Measurements from ENCODE around the gene XPA.
"Not testable (repeated sequence)": the region's sequence is repeated elsewhere in the genome, so short reads cannot be mapped to it uniquely, and the experiment has no call there.

The XPA gene

DNA sequence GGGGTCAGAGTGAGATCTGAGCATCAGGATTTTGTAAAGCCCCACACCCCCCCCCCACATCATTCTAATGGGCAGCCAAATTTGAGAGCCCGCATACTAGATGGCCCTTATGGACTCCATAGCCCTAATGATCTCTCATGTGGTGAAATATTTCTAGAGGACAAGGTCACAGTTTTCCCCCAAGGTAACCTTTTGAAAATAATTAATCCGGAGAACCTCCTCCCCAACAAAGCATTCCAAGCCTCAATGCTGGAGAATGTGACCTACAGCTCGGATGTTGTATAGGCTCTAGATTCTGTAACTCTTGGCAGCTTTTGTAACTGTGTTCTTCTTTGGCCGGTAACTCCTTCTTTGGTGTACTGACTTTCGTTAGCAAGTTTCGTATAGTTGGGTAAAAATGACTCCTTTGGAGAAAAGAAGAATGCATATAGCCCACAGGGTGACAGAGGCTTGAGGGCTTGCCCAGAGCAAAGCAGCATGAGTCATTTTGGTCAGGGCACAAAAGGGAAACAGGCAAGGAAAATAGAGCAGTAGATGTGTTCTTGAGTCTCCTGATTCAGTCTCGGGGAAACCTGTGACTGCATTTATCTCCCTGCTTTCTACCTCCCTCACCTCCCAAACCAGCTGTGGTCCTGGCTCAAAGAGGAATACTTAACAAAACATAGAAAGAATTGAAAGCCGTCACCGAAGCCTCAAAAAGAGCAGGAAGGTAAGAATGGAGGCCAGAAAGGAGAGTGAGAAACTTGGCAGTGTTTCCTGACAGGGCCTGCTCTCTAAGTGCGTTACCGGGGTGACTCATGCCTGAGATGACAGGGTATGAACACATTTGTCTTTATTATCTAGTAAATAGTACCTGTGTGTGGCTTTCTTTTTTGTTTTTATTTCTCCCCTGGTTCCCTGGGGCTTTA lies 6.6 kb upstream of the XPA start:
- DNase-seq = no peak

DNA sequence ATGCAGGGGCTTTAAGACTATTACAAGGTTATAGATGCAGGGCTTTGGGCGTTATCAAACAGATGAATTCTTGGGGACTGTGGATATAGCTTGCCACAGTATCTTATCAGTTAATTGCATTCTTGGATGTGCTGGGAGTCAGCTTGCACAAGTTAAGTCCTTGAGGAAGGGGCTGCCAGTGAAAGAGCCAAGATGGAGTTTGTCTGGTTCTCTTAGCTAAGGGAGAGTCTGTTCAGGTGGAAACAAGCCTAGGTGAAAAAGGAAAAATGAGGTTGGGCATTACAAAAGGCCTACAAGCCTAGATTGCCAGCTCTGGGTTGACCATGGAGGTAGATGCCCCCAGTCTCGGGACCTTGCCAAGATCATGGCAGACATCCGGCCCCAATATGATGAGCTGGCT lies 2.7 kb upstream of the XPA start:
- not testable (repeated sequence) for DNase-seq

DNA sequence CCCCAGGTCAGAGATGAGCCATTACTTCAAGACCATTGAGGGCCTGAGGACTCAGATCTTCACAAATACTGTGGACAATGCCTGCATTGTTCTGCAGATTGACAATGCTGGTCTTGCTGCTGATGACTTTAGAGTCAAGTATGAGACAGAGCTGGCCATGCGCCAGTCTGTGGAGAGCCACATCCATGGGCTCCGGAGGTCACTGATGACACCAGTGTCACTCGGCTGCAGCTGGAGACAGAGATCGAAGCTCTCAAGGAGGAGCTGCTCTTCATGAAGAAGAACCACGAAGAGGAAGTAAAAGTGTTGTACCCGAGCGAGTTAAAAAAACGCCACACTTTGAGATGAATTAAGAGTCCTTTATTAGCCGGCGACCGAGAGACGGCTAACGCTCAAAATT lies 2.1 kb upstream of the XPA start:
- not testable (repeated sequence) for DNase-seq

DNA sequence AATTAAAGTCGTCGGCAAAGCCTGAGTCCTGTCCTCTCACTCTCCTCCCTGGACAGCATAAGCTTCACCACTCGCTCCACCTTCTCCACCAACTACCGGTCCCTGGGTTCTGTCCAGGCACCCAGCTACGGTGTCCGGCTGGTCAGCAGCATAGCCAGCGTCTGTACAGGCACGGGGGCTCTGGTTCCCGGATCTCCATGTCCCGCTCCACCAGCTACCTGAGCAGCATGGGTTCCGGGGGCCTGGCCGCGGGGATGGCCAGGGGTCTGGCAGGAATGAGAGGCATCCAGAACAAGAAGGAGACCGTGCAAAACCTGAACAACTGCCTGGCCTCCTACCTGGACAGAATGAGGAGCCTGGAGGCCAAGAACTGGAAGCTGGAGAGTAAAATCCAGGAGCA lies 1.7 kb upstream of the XPA start:
- no peak for DNase-seq

- DNase-seq = no peak
Observed at GRCh38 chr9:97697837-97698236, 697 bp upstream of the XPA start.

DNA sequence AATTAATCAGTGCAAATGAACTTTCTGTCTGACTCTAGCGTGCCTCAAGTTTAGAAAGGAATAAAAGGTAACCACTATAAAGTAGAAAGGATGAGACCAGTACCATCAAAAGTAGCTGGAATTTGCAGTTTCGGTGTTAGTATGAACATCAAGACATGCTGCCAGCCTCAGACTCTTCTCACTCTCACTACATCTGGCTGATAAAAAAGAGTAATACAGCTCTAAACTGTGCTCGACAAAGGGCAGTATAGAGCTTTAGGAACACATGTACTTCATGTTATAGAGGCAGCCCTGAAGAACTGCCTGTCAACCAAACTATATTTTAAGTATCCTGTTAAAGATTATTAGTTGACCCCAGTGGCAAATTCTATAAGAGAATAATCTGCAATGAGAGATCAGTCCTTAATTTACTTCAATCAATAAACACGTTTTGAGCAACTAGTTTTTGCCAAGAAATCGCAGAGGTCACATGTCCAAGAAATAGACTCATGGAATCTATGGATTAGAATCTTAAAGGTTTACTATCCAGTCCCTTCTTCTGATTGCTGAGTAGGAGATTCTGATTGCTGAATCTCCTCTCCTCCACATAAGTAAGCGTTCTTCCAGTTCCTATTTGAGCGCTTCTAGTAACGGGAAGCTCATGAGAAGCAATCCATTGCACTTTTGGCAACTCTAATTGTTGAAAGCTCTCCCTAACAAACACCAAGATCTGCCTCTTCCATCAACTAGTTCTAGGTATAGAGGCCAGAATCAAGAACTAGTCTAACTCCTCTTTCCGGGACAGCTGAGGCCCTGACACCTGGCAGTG lies 941 bp downstream of the XPA start:
- DNase-seq = no peak

DNA sequence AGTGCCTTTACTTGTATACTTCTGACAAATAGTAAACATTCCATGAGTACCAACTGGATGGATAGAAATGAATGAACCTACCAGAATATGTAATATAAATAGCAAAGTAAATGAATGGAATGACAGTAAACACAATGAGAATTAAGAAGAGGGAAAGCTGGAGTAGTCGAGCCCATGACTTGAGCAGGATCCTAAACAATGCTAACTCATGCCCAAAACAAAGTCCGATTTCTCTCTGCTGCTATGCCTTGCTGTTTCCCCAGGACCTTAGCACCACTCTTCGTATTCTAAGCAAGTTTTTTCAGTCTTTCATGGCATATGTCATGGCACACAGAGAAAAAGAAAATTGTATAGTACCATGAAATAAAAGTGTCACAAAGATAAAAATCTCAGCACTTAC lies 1.8 kb downstream of the XPA start:
- no peak for DNase-seq

GRCh38 chr9:97694769-97695168 lies 2.4 kb downstream of the XPA start:
- DNase-seq = no peak

DNA sequence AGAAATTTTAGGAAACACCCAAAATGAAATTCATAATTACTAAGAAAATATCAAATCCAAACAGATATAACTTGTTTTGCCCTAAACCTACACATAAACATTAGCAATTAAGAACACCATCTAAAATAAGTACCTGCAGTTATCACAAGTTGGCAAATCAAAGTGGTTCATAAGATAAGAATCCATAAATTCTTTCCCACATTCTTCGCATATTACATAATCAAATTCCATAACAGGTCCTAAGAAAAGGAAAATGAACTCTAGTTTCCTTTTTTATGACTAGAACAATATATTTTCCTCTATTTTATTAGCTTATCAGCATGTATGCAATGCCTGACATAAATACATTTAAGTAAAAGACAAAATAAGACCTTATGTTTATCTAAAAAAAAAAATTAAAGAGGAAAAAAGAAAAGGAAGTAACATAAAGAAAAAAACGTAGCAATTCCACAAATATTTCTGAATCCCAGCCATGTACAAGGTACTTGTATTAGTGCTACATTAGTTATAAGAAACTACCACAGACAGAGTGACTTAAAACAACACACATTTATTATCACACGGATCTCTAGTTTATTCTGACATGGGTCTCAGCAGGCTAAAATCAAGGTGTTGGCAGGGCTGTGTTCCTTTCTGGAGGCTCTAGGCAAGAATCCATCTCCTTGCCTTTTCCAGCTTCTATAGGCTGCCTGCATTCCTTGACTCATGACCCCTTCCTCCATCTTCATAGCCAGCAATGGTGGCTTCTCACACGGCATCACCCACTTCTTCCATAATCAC lies 7.5 kb downstream of the XPA start:
- no peak for DNase-seq

- no peak for DNase-seq
Observed at GRCh38 chr9:97688654-97689053, 8.5 kb downstream of the XPA start.

- no peak for DNase-seq
Observed at GRCh38 chr9:97682242-97682641, 14.9 kb downstream of the XPA start.

GRCh38 chr9:97675655-97676054 lies 21.5 kb downstream of the XPA start:
- no peak for DNase-seq

GRCh38 chr9:97673922-97674321 lies 23.2 kb downstream of the XPA start:
- DNase-seq = no peak

DNA sequence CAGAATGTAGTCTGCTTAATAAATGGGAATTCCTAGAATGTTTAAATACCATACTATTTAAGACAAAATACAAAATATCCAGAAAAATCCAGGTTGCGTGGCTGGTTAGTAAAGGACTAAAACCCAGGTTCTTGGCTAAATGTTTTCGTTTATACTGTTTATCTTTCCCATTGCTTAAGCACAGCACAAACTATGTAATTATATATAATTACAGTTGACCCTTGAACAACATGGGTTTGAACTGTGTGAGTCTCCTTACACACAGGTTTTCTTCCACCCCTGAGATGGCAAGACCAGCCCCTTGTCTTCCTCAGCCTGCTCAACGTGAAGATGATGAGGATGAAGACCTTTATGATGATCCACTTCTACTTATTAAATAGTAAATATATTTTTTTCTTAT lies 24.7 kb downstream of the XPA start:
- no peak for DNase-seq

- no peak for DNase-seq
Observed at GRCh38 chr9:97670586-97670985, 26.6 kb downstream of the XPA start.

- no peak for DNase-seq
Observed at GRCh38 chr9:97668485-97668884, 28.7 kb downstream of the XPA start.

DNA sequence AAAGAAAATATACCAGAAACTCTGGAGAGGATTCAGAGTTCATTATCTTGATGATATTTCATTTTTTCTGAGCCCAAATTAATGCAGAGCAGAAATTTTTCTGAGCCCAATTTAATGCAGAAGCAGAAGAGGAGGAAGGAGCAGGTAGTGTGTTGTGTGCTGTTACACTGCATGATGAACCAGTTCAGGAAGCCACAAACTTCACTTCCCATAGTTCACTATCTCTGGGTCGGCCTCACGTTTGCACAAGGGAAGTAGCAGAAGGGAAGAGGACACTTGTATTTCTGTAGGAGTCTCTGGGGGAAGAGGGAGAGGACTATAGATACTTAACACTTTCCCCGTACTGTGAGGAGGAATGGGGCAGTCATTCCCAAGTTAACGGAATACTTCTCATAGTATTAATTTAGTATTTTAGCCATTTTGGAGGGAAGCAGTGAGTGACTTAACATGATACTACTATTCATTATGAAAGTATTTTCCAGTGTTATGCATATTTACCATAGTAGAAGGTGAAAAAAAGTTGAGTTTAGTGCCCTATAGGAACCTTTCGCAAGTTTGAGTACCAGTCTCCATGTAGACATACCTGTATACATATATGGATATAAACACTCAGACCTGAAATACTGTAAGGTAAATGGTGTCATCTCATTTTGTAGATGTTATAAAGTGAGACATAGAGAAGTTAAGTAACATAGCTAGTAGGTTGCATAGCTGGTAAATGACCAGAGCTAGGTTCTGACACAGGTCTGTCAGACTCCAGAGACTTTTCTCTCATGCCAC lies 30.0 kb downstream of the XPA start:
- DNase-seq = no peak

DNA sequence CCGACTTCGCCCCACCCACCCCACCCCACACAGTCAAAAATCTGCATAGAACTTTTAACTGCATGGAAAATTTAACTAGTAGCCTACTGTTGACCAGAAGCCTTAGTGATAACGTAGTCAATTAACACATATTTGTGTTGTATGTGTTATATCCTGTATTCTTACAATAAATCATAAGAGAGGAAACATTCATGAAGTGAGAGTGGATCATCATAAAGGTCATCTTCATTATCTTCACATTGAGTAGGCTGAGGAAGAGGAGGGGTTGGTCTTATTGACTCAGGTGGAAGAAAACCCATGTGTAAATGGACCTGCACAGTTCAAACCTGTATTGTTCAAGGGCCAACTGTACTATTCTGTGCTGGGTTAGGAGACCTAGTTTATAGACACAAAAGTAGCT lies 31.4 kb downstream of the XPA start:
- no peak for DNase-seq

DNA sequence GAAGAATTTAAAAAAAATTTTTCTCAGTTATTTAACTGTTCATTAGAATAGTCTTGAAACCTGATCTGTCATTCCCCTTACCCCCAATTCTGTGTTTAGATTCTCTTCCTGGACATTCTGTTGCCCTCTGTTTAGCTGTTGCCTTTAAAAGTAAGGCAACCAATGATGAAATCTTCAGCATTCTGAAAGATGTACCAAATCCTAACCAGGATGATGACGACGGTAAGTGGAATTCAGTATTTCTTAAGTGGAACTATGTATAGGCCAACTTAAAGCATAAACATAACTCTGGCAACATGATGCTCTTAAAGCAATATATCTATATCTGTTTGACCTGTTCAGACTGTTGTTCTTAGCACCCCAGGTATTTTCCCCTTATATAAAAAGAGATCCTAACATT lies 36.3 kb downstream of the XPA start:
- DNase-seq = no peak

DNA sequence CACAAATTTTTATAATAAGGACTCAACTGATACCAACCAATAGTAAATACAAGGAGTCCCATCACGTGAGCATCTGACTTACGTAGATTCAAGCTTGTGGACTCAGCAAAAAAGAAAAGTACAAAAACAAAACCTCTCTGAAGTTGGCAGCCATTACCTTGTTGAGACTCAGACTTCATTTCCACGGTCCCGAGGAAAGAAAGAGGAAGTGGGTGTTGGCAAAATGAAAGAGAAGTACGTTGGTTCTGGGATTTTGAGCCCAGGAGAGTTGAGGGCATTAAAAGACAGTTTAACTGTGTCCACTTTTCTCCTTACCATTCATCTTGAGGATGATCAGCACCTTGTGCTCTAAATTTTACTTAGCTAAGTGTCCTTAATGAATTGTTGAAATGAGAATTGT lies 36.8 kb downstream of the XPA start:
- no peak for DNase-seq

- DNase-seq = no peak
Observed at GRCh38 chr9:97659771-97660170, 37.4 kb downstream of the XPA start.

DNA sequence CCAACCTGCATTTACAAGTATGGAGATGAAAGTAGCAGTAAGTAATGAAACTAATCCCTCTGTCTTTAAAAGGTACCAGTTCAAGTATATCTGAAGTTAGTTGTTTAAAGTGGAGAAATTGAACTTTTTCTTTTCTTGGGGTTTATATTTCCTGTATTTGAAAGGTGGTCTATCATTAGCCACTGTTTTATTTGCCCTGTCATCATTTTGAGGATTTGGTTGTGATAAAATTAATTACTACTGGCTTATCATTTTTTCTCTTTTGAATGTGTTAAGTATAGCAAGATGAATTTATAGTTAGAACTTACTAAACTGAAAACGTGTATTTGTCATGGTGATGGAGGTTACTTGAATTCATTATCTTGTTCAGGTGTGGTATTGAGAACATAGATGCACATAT lies 38.4 kb downstream of the XPA start:
- DNase-seq = no peak

GRCh38 chr9:97651646-97652045 lies 45.5 kb downstream of the XPA start:
- DNase-seq = no peak
